Spleen (tissue), 7 donors: ENCODE measurements around the gene PALD1.

ENCODE experiments used
- CTCF ChIP-seq, 11 experiments: fragments of 200-600 bp in 7 of 11; fragments of 450-650 bp in 4 of 11; sonication (generic) in 4 of 11; IDR thresholded peaks in 8 of 11; conservative IDR thresholded peaks in 3 of 11; 1 replicate in 7 of 11; 2 replicates in 4 of 11; pipeline versions ENCODE4 v1.4.0 to v1.8.0; 2016 to 2021; ENCODE audit warnings: antibody characterized with exemption in 11 of 11, inconsistent platforms in 4 of 11, mild to moderate bottlenecking in 1 of 11
- POLR2A ChIP-seq, 3 donors: fragments of 450-650 bp; IDR thresholded peaks; one replicate each; pipeline ENCODE4 v1.5.1; 2017; ENCODE audit warnings: antibody characterized with exemption in 3 of 3, mild to moderate bottlenecking in 1 of 3
- POLR2AphosphoS5 ChIP-seq, 3 donors: sonication (generic); formaldehyde crosslinking; IDR thresholded peaks; one replicate each; pipeline ENCODE4 v1.5.1; 2017; ENCODE audit warnings: antibody characterized with exemption in 3 of 3
- donor health status: DM: no; HTN: no; CAD: no; lungs with moderate emphysema.
- donor health status: DM: no; HTN: no; CAD: no.
- donor health status: DM: no; HTN: no; CAD: no.

- TF ChIP-seq CTCF (IDR thresholded peaks at IDR 0.05 in 8 of 11, conservative IDR thresholded peaks at IDR 0.05 in 3 of 11) (no peak), POLR2AphosphoS5 (IDR thresholded peaks at IDR 0.05) (peak in 2 of 3 donors; percentile 4 to 27), POLR2A (IDR thresholded peaks at IDR 0.05) (no peak)
These were observed 855 bp upstream of the PALD1 start for GRCh38 chr10:70477661-70478162.
